Suprapubic skin (tissue), 3 donors: ENCODE measurements around the gene MAD1L1.

Experiments used
- CTCF ChIP-seq, 2 donors: fragments of 200-600 bp in 1 of 2; fragments of 450-650 bp in 1 of 2; sonication (generic) in 1 of 2; IDR thresholded peaks; one replicate each; pipeline ENCODE4 v1.5.1; 2016 to 2019; ENCODE audit warnings: antibody characterized with exemption in 2 of 2, mild to moderate bottlenecking in 1 of 2, moderate library complexity in 1 of 2
- POLR2A ChIP-seq, 2 donors: fragments of 450-650 bp; IDR thresholded peaks; one replicate each; pipeline ENCODE4 v1.6.1; 2017; ENCODE audit warnings: antibody characterized with exemption in 2 of 2, mild to moderate bottlenecking in 2 of 2, moderate library complexity in 2 of 2

- TF ChIP-seq CTCF (IDR thresholded peaks at IDR 0.05) (no peak), POLR2A (IDR thresholded peaks at IDR 0.05) (no peak)
These were observed 21.8 kb upstream of the MAD1L1 start for GRCh38 chr7:2254429-2255144.
